ENCODE results near the gene KLRC3.
"Not testable (repeated sequence)": the region's sequence is repeated elsewhere in the genome, so short reads cannot be mapped to it uniquely, and the experiment has no call there.

DNA sequence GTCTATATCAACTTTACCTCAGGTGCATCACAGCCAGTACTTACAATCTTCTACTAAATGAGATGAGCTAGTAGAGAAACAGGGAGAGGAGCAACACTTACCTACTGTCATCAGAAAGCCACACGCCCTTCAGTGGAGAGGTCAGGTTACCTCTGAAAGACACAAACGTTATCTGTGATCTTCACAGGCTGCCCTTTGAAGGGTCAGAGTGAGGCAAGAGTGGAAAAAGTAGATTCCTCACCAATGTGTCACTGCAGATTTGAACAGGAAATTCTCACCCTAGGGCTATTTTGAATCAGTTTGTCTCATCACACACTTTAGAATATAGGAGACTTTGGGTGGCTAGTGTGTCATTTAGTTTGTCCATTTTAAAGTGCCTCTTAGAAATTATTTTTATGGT, 17.2 kb upstream of the KLRC3 start:
- TF ChIP-seq, protein P1, sequence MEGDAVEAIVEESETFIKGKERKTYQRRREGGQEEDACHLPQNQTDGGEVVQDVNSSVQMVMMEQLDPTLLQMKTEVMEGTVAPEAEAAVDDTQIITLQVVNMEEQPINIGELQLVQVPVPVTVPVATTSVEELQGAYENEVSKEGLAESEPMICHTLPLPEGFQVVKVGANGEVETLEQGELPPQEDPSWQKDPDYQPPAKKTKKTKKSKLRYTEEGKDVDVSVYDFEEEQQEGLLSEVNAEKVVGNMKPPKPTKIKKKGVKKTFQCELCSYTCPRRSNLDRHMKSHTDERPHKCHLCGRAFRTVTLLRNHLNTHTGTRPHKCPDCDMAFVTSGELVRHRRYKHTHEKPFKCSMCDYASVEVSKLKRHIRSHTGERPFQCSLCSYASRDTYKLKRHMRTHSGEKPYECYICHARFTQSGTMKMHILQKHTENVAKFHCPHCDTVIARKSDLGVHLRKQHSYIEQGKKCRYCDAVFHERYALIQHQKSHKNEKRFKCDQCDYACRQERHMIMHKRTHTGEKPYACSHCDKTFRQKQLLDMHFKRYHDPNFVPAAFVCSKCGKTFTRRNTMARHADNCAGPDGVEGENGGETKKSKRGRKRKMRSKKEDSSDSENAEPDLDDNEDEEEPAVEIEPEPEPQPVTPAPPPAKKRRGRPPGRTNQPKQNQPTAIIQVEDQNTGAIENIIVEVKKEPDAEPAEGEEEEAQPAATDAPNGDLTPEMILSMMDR (IDR thresholded peaks at IDR 0.05; ENCODE audit: low read length), result not testable (repeated sequence)
- not testable (repeated sequence) for TF ChIP-seq EZH2 (optimal IDR thresholded peaks at IDR 0.05; ENCODE audit: low read depth, low read length)
